Measurements from ENCODE around the gene RCAN1.

- no peak for TF ChIP-seq CTCF (IDR thresholded peaks at IDR 0.05)
- no peak for TF ChIP-seq POLR2A (IDR thresholded peaks at IDR 0.05)
- no peak for TF ChIP-seq EP300 (IDR thresholded peaks at IDR 0.05)
Observed at GRCh38 chr21:34642211-34643075, 27.5 kb upstream of the RCAN1 start.

Data from suprapubic skin (tissue), 3 donors.